Skeletal muscle cell (primary cell): ENCODE results near the gene RNF32.
"Not testable (repeated sequence)": the region's sequence is repeated elsewhere in the genome, so short reads cannot be mapped to it uniquely, and the experiment has no call there.

Experiments
- DNase-seq: peaks from one replicate; pipeline ENCODE4 v3.0.0-alpha.2; 2010; ENCODE audit warnings: low read depth
- H3K4me3 ChIP-seq: 2 replicates; pipeline ENCODE4 v1.5.1; 2011; ENCODE audit warnings: low read depth, mild to moderate bottlenecking, control low read depth, low read length, moderate library complexity

Gene RNF32

GRCh38 chr7:156637093-156637492 is 3.5 kb upstream of the RNF32 start:
- DNase-seq: not testable (repeated sequence)

GRCh38 chr7:156638443-156639077 is 2.0 kb upstream of the RNF32 start:
- no peak overlapping the region for H3K4me3 ChIP-seq
- no peak for DNase-seq

More at GRCh38 chr7:156637093-156637492, 3.5 kb upstream of the RNF32 start:
- H3K4me3 ChIP-seq: not testable (repeated sequence)

- DNase-seq: no peak
- peak overlapping the region; percentile 92 for H3K4me3 ChIP-seq
These were observed 933 bp upstream of the RNF32 start for GRCh38 chr7:156639426-156640256.

GRCh38 chr7:156640949-156641485 is 443 bp downstream of the RNF32 start:
- H3K4me3 ChIP-seq: peak overlapping the region; percentile 92
- no peak for DNase-seq

GRCh38 chr7:156642306-156643045 is 1.9 kb downstream of the RNF32 start:
- DNase-seq: no peak
- no peak overlapping the region for H3K4me3 ChIP-seq

- not testable (repeated sequence) for DNase-seq, H3K4me3 ChIP-seq
These were observed 6.8 kb downstream of the RNF32 start for GRCh38 chr7:156647330-156647729.

GRCh38 chr7:156650042-156650441 is 9.5 kb downstream of the RNF32 start:
- DNase-seq: no peak
- H3K4me3 ChIP-seq: no peak overlapping the region

- H3K4me3 ChIP-seq: no peak overlapping the region
- DNase-seq: no peak
These were observed 10.9 kb downstream of the RNF32 start for GRCh38 chr7:156651474-156651873.

GRCh38 chr7:156652886-156653568 is 12.5 kb downstream of the RNF32 start:
- DNase-seq: no peak
- H3K4me3 ChIP-seq: no peak overlapping the region

GRCh38 chr7:156654511-156655234 is 14.1 kb downstream of the RNF32 start:
- H3K4me3 ChIP-seq: no peak overlapping the region
- no peak for DNase-seq

GRCh38 chr7:156655251-156655650 is 14.7 kb downstream of the RNF32 start:
- no peak overlapping the region for H3K4me3 ChIP-seq
- DNase-seq: no peak

GRCh38 chr7:156655983-156656382 is 15.4 kb downstream of the RNF32 start:
- no peak for DNase-seq
- no peak overlapping the region for H3K4me3 ChIP-seq

GRCh38 chr7:156656598-156656997 is 16.0 kb downstream of the RNF32 start:
- DNase-seq: no peak
- no peak overlapping the region for H3K4me3 ChIP-seq

GRCh38 chr7:156657681-156658080 is 17.1 kb downstream of the RNF32 start:
- no peak for DNase-seq
- H3K4me3 ChIP-seq: no peak overlapping the region

- no peak for DNase-seq
- no peak overlapping the region for H3K4me3 ChIP-seq
These were observed 18.6 kb downstream of the RNF32 start for GRCh38 chr7:156659203-156659602.

GRCh38 chr7:156659961-156660360 is 19.4 kb downstream of the RNF32 start:
- DNase-seq: no peak
- H3K4me3 ChIP-seq: no peak overlapping the region

- no peak for DNase-seq
- H3K4me3 ChIP-seq: no peak overlapping the region
These were observed 21.1 kb downstream of the RNF32 start for GRCh38 chr7:156661637-156662036.

GRCh38 chr7:156662277-156662676 is 21.7 kb downstream of the RNF32 start:
- DNase-seq: no peak
- no peak overlapping the region for H3K4me3 ChIP-seq

GRCh38 chr7:156665101-156665500 is 24.5 kb downstream of the RNF32 start:
- H3K4me3 ChIP-seq: no peak overlapping the region
- no peak for DNase-seq
